ENCODE results near the gene TTC28. TPM values are rescaled to one million over a fixed set of nuclear protein-coding genes. Genes with fewer than 3 reads are reported as not detected.

Gene TTC28
- total and polyA plus RNA-seq, 2 donors (not counting 3 experiments of a cell fraction or from before 2014, with no cell fraction given) = 16.5 to 51.1 TPM

DNA sequence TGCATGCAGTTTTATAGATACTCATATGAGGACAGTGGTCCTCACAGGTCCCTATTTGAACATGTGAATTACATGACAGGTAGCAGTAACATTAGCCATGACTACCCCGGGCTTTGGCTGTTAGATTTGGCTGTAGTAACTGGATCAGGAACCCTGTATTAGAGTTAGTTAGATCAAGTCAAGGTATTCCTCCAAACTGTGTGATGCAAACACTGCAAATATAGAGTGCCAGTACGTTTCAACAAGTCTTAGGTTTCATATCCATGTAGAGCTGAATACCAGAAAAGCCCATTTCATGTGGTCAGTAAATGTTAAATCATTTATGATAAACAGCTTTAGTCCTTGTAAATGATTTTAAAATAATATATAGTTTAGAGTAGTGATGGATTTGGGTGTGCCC lies 731.1 kb downstream of the TTC28 start:
- no TSS peak for BruUV-seq (replicated peaks)
- no peak for DNase-seq (ENCODE audit: low read depth, low spot score)
- dilution Hi-C loops (cut with MboI; ENCODE audit: extremely low pct_ligation_motif_present, low sequenced_read_pairs) = no loop called here
- CTCF ChIA-PET = no interaction called here
- no peak overlapping the region for H3K4me3 ChIP-seq (replicated peaks in 1 of 3; ENCODE audit: insufficient read depth in 1 of 3, low read depth in 1 of 3, low read length in 3 of 3)
- no peaks in the 10 kb centered on the region for H3K9me1 ChIP-seq (replicated peaks; ENCODE audit: control insufficient read depth, extremely low read depth, insufficient read depth, low read length)
- no peak overlapping the region for H3K9ac ChIP-seq (replicated peaks; ENCODE audit: extremely low read depth, insufficient read depth, low read length)
- no peaks in the 10 kb centered on the region for H3K36me3 ChIP-seq (ENCODE audit: control insufficient read depth in 2 of 2, extremely low read depth in 1 of 2, insufficient read depth in 2 of 2, low read length in 2 of 2)
- intact Hi-C loops (cut with micrococcal nuclease) = no loop called here
- H3K79me2 ChIP-seq (ENCODE audit: control insufficient read depth, insufficient read depth, low read length) = no peaks in the 10 kb centered on the region
- H2AFZ ChIP-seq (ENCODE audit: low read depth, low read length) = no peak overlapping the region
- no peak for TF ChIP-seq POLR2AphosphoS5 (IDR thresholded peaks at IDR 0.05; ENCODE audit: insufficient read depth, low read depth, low read length)
- TF ChIP-seq, protein P1, sequence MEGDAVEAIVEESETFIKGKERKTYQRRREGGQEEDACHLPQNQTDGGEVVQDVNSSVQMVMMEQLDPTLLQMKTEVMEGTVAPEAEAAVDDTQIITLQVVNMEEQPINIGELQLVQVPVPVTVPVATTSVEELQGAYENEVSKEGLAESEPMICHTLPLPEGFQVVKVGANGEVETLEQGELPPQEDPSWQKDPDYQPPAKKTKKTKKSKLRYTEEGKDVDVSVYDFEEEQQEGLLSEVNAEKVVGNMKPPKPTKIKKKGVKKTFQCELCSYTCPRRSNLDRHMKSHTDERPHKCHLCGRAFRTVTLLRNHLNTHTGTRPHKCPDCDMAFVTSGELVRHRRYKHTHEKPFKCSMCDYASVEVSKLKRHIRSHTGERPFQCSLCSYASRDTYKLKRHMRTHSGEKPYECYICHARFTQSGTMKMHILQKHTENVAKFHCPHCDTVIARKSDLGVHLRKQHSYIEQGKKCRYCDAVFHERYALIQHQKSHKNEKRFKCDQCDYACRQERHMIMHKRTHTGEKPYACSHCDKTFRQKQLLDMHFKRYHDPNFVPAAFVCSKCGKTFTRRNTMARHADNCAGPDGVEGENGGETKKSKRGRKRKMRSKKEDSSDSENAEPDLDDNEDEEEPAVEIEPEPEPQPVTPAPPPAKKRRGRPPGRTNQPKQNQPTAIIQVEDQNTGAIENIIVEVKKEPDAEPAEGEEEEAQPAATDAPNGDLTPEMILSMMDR (IDR thresholded peaks at IDR 0.05; ENCODE audit: extremely low read depth in 1 of 2, insufficient read depth in 1 of 2, low read depth in 1 of 2, low read length in 2 of 2) = no peak
- TF ChIP-seq POLR2A (IDR thresholded peaks at IDR 0.05; ENCODE audit: low read depth, low read length) = no peak
- no peak for TF ChIP-seq EZH2 (IDR thresholded peaks at IDR 0.05; ENCODE audit: borderline replicate concordance, low read depth, low read length, severe bottlenecking)
- TF ChIP-seq, protein P2, sequence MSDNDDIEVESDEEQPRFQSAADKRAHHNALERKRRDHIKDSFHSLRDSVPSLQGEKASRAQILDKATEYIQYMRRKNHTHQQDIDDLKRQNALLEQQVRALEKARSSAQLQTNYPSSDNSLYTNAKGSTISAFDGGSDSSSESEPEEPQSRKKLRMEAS (IDR thresholded peaks at IDR 0.05; ENCODE audit: insufficient read depth, insufficient read length) = no peak
- TF ChIP-seq GATA2 (IDR thresholded peaks at IDR 0.05; ENCODE audit: insufficient read depth, insufficient read length, low read depth, low read length) = no peak
- no peak for TF ChIP-seq JUN (IDR thresholded peaks at IDR 0.05; ENCODE audit: borderline replicate concordance, insufficient read depth, insufficient read length, low read depth)
- no peak overlapping the region for H3K27ac ChIP-seq (ENCODE audit: insufficient read depth, low read depth, low read length)
- H3K27me3 ChIP-seq (ENCODE audit: control insufficient read depth in 2 of 2, insufficient read depth in 2 of 2, low read length in 2 of 2) = no peaks in the 10 kb centered on the region
- no peaks in the 10 kb centered on the region for H4K20me1 ChIP-seq (replicated peaks; ENCODE audit: control insufficient read depth, extremely low read depth, insufficient read depth, low read length)
- H3K4me2 ChIP-seq (ENCODE audit: insufficient read depth, low read length) = no peak overlapping the region
- H3K4me1 ChIP-seq (ENCODE audit: control insufficient read depth, extremely low read depth, insufficient read depth, low read length) = peaks cover 5% of the 10 kb centered on the region
- no peak for FAIRE-seq
- POLR2A ChIA-PET = no interaction called here
- H3K9me3 ChIP-seq (replicated peaks; ENCODE audit: control insufficient read depth, insufficient read depth, low read length) = no peaks in the 10 kb centered on the region

Measured in endothelial cell of umbilical vein (primary cell).